ENCODE measurements around the gene DNAAF5.

Gene DNAAF5

GRCh38 chr7:725223-726005, 1.1 kb upstream of the DNAAF5 start:
- TF ChIP-seq CTCF (IDR thresholded peaks at IDR 0.05; ENCODE audit: low read depth, low read length, missing control alignments) = no peak
- H3K4me3 ChIP-seq (ENCODE audit: low read depth, low read length) = peak overlapping the region; percentile 90
- no peak for DNase-seq (ENCODE audit: low read depth)

- no peak for DNase-seq (ENCODE audit: low read depth)
- TF ChIP-seq CTCF (IDR thresholded peaks at IDR 0.05; ENCODE audit: low read depth, low read length, missing control alignments) = no peak
- peak overlapping the region; percentile 90 for H3K4me3 ChIP-seq (ENCODE audit: low read depth, low read length)
Observed at GRCh38 chr7:726854-727103, 280 bp downstream of the DNAAF5 start.

GRCh38 chr7:727104-727805, 756 bp downstream of the DNAAF5 start, which contains the start of gene PRKAR1B:
TSS of gene PRKAR1B (minus strand) at chr7:727281. CDS start at chr7:711505, 15,776 bp downstream.
- DNase-seq (ENCODE audit: low read depth) = no peak
- no peak for TF ChIP-seq CTCF (IDR thresholded peaks at IDR 0.05; ENCODE audit: low read depth, low read length, missing control alignments)

GRCh38 chr7:727806-728460, 1.4 kb downstream of the DNAAF5 start:
- DNase-seq (ENCODE audit: low read depth) = no peak
- peak overlapping the region; percentile 90 for H3K4me3 ChIP-seq (ENCODE audit: low read depth, low read length)
- TF ChIP-seq CTCF (IDR thresholded peaks at IDR 0.05; ENCODE audit: low read depth, low read length, missing control alignments) = no peak

More at GRCh38 chr7:727104-727805, 756 bp downstream of the DNAAF5 start, which contains the start of gene PRKAR1B:
- peak within 1 kb of the TSS; percentile 90 for H3K4me3 ChIP-seq (ENCODE audit: low read depth, low read length)

- peak overlapping the region; percentile 90; the same call in 1 of the 2 replicates for H3K4me3 ChIP-seq (ENCODE audit: low read depth, low read length)
- DNase-seq (ENCODE audit: low read depth) = no peak
- no peak for TF ChIP-seq CTCF (IDR thresholded peaks at IDR 0.05; ENCODE audit: low read depth, low read length, missing control alignments)
Observed at GRCh38 chr7:728602-729001, 2.1 kb downstream of the DNAAF5 start.

- no peak for DNase-seq (ENCODE audit: low read depth)
- no peak for TF ChIP-seq CTCF (IDR thresholded peaks at IDR 0.05; ENCODE audit: low read depth, low read length, missing control alignments)
- no peak overlapping the region for H3K4me3 ChIP-seq (ENCODE audit: low read depth, low read length)
Observed at GRCh38 chr7:729140-730000, 2.9 kb downstream of the DNAAF5 start.
